ENCODE measurements around the gene ATP6V1G2.
"Not testable (repeated sequence)": the region's sequence is repeated elsewhere in the genome, so short reads cannot be mapped to it uniquely, and the experiment has no call there.

Gene ATP6V1G2

GRCh38 chr6:31528307-31528777 lies 18.1 kb downstream of the ATP6V1G2 start:
- DNase-seq, result peak; percentile 30

- DNase-seq, result no peak
Observed at GRCh38 chr6:31525932-31526591, 20.3 kb downstream of the ATP6V1G2 start.

- no peak for DNase-seq
Observed at GRCh38 chr6:31525553-31525931, 20.9 kb downstream of the ATP6V1G2 start.

- no peak for DNase-seq
Observed at GRCh38 chr6:31521835-31522234, 24.6 kb downstream of the ATP6V1G2 start.

- DNase-seq, result no peak
Observed at GRCh38 chr6:31513456-31514165, 32.8 kb downstream of the ATP6V1G2 start.

GRCh38 chr6:31510007-31510406 lies 36.4 kb downstream of the ATP6V1G2 start:
- no peak for DNase-seq

GRCh38 chr6:31509036-31509435 lies 37.4 kb downstream of the ATP6V1G2 start:
- not testable (repeated sequence) for DNase-seq

- no peak for DNase-seq
Observed at GRCh38 chr6:31502586-31502985, 43.8 kb downstream of the ATP6V1G2 start.

- DNase-seq, result not testable (repeated sequence)
Observed at GRCh38 chr6:31499648-31500047, 46.8 kb downstream of the ATP6V1G2 start.

GRCh38 chr6:31498748-31499147 lies 47.7 kb downstream of the ATP6V1G2 start:
- DNase-seq, result no peak

GRCh38 chr6:31497531-31498476 lies 48.6 kb downstream of the ATP6V1G2 start, which contains the start of gene MICB:
Gene MICB (plus strand): TSS chr6:31498145. CDS start chr6:31498194, 49 bp downstream.
- DNase-seq, result peak; percentile 61

GRCh38 chr6:31496826-31497225 lies 49.6 kb downstream of the ATP6V1G2 start:
- DNase-seq, result not testable (repeated sequence)

GRCh38 chr6:31495580-31495979 lies 50.8 kb downstream of the ATP6V1G2 start:
- no peak for DNase-seq

All from NCI-H82 (cell line).